KBM-7 (cell line): ENCODE results near the gene HEMK1.

ENCODE experiments used
- DNase-seq: peaks from one replicate; pipeline ENCODE4 v3.0.0-alpha.2; 2015
- in situ Hi-C: fragments of 300-500 bp; cut with MboI; formaldehyde crosslinking; loops from 2 replicates; pipeline ENCODE4 v1.14.3; 2020; ENCODE audit warnings: low sequenced_read_pairs, low pct_unique_long_range_greater_than_20kb, mixed read lengths

HEMK1 gene

GRCh38 chr3:50588759-50589433 lies 19.6 kb downstream of the HEMK1 start:
- no peak for DNase-seq
- in situ Hi-C loops, result no loop called here

GRCh38 chr3:50591196-50591741 lies 21.9 kb downstream of the HEMK1 start:
- in situ Hi-C loops, result no loop called here

GRCh38 chr3:50592568-50592967 lies 23.2 kb downstream of the HEMK1 start:
- peak; percentile 86 for DNase-seq
- in situ Hi-C loops, result no loop called here

More at GRCh38 chr3:50591196-50591741, 21.9 kb downstream of the HEMK1 start:
- no peak for DNase-seq

GRCh38 chr3:50594253-50594785 lies 25.0 kb downstream of the HEMK1 start:
- no peak for DNase-seq
- in situ Hi-C loops, result no loop called here

GRCh38 chr3:50599115-50599715 lies 29.9 kb downstream of the HEMK1 start:
- no peak for DNase-seq
- in situ Hi-C loops, result no loop called here

GRCh38 chr3:50599716-50600118 lies 30.4 kb downstream of the HEMK1 start:
- in situ Hi-C loops, result no loop called here
- DNase-seq, result no peak

GRCh38 chr3:50600141-50600753 lies 30.9 kb downstream of the HEMK1 start:
- DNase-seq, result peak; percentile 28
- in situ Hi-C loops, result no loop called here

- peak; percentile 99 for DNase-seq
- in situ Hi-C loops, result no loop called here
These were observed 31.7 kb downstream of the HEMK1 start for GRCh38 chr3:50600841-50601591.

GRCh38 chr3:50602595-50603191 lies 33.4 kb downstream of the HEMK1 start:
- DNase-seq, result no peak
- in situ Hi-C loops, result no loop called here

GRCh38 chr3:50603261-50604109 lies 34.2 kb downstream of the HEMK1 start:
- in situ Hi-C loops, result no loop called here
- DNase-seq, result peak; percentile 45

GRCh38 chr3:50604110-50604621 lies 34.8 kb downstream of the HEMK1 start:
- in situ Hi-C loops, result no loop called here
- no peak for DNase-seq

- in situ Hi-C loops, result no loop called here
- peak; percentile 67 for DNase-seq
These were observed 35.6 kb downstream of the HEMK1 start for GRCh38 chr3:50604628-50605588.

GRCh38 chr3:50605901-50606326 lies 36.6 kb downstream of the HEMK1 start:
- in situ Hi-C loops, result no loop called here
- peak; percentile 28 for DNase-seq

GRCh38 chr3:50606596-50606995 lies 37.3 kb downstream of the HEMK1 start:
- no peak for DNase-seq
- in situ Hi-C loops, result no loop called here

GRCh38 chr3:50607271-50608091 lies 38.2 kb downstream of the HEMK1 start:
- DNase-seq, result peak; percentile 31
- in situ Hi-C loops, result no loop called here

- DNase-seq, result no peak
- in situ Hi-C loops, result no loop called here
These were observed 39.0 kb downstream of the HEMK1 start for GRCh38 chr3:50608278-50608677.
